Measurements from ENCODE around the gene CDC14A. TPM values are rescaled to one million over a fixed set of nuclear protein-coding genes. Genes with fewer than 3 reads are reported as not detected.

CDC14A gene
- total and polyA plus RNA-seq, 2 of the 8 experiments (the other 6 are each of a cell fraction or from before 2014, with no cell fraction given) = 3.2 to 8.9 TPM

DNA sequence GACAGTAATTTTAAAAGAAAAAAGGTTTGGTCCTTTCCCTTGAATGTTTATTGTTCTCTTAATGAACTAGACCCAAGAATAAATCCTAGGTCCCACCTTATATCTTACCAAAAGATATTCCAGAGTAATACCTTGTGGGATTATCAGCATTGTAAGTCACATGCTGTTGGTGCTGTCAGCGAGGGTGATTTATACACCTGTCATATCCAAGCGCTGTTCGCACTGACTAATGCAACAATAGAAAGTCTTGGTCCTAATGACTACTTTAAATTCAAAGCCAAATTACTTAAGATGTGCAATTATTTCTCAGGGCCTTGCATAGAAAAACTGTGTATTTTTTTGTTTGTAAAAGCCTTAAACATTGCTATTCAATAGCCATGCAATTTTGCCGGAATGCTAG is 192.5 kb downstream of the CDC14A start:
- H3K4me2 ChIP-seq (ENCODE audit: insufficient read depth in 1 of 2, low read depth in 2 of 2, low read length in 2 of 2) = no peak overlapping the region
- no peak overlapping the region for H2BK120ac ChIP-seq (replicated peaks; ENCODE audit: low read depth, low read length)
- no peak overlapping the region for H3K23ac ChIP-seq (ENCODE audit: insufficient read length)
- H3K23me2 ChIP-seq (ENCODE audit: low read depth, low read length) = peaks cover 3% of the 10 kb centered on the region; the same call in 1 of the 2 replicates
- peaks cover 12 to 17% (median 15%) of the 10 kb centered on the region in 4 experiments for H3K27me3 ChIP-seq (replicated peaks in 1 of 4; ENCODE audit: control insufficient read depth in 3 of 4, extremely low read depth in 1 of 4, insufficient read depth in 3 of 4, low read length in 3 of 4)
- H2BK5ac ChIP-seq (ENCODE audit: low read depth, low read length) = no peak overlapping the region
- no peak overlapping the region for H3K18ac ChIP-seq (ENCODE audit: extremely low read depth, low read length)
- ChIA-PET POLR2A (ENCODE audit: partially characterized antibody) (no interaction called here), CTCF (ENCODE audit: partially characterized antibody) (interaction anchor here (1.7 kb wide), 1 partner anchor 324 kb away, joined by 5 read pairs; no protein-coding TSS in a partner anchor)
- H2AFZ ChIP-seq (ENCODE audit: low read length) = no peak overlapping the region
- no peak overlapping the region for H3K27ac ChIP-seq (ENCODE audit: low read depth, low read length)
- H4K91ac ChIP-seq (replicated peaks; ENCODE audit: insufficient read length, low read length) = no peak overlapping the region
- H3K9ac ChIP-seq (replicated peaks in 1 of 4; ENCODE audit: extremely low read depth in 1 of 4, low read depth in 3 of 4, low read length in 3 of 4) = no peak overlapping the region
- no peak overlapping the region for H3K56ac ChIP-seq (replicated peaks; ENCODE audit: insufficient read length, low read depth, low read length)
- no peak overlapping the region for H4K8ac ChIP-seq (ENCODE audit: extremely low read depth, insufficient read depth, low read length)
- H2BK12ac ChIP-seq (ENCODE audit: low read depth, low read length) = no peak overlapping the region
- H3K4me1 ChIP-seq (replicated peaks in 1 of 4; ENCODE audit: control insufficient read depth in 3 of 4, insufficient read depth in 4 of 4, low read length in 3 of 4) = peaks cover 0 to 1% (median under 1%) of the 10 kb centered on the region in 4 experiments; a peak in 3 of 7 replicates
- no peak overlapping the region for H3K4ac ChIP-seq (replicated peaks; ENCODE audit: insufficient read length, low read depth, low read length)
- H3K14ac ChIP-seq (ENCODE audit: insufficient read length) = no peak overlapping the region
- H4K5ac ChIP-seq (ENCODE audit: insufficient read length, low read depth, low read length) = no peak overlapping the region
- no peaks in the 10 kb centered on the region for H3K79me2 ChIP-seq (ENCODE audit: control insufficient read depth in 1 of 2, insufficient read depth in 2 of 2, low read length in 2 of 2)
- no peak for TF ChIP-seq YY1 (IDR thresholded peaks at IDR 0.05; ENCODE audit: low read depth, low read length)
- TF ChIP-seq BACH1 (IDR thresholded peaks at IDR 0.05; ENCODE audit: low read length) = no peak
- no peak for TF ChIP-seq CEBPB (IDR thresholded peaks at IDR 0.05; ENCODE audit: low read depth, low read length)
- TF ChIP-seq RFX5 (IDR thresholded peaks at IDR 0.05; ENCODE audit: borderline replicate concordance, low read depth, low read length) = no peak
- TF ChIP-seq, protein P1, sequence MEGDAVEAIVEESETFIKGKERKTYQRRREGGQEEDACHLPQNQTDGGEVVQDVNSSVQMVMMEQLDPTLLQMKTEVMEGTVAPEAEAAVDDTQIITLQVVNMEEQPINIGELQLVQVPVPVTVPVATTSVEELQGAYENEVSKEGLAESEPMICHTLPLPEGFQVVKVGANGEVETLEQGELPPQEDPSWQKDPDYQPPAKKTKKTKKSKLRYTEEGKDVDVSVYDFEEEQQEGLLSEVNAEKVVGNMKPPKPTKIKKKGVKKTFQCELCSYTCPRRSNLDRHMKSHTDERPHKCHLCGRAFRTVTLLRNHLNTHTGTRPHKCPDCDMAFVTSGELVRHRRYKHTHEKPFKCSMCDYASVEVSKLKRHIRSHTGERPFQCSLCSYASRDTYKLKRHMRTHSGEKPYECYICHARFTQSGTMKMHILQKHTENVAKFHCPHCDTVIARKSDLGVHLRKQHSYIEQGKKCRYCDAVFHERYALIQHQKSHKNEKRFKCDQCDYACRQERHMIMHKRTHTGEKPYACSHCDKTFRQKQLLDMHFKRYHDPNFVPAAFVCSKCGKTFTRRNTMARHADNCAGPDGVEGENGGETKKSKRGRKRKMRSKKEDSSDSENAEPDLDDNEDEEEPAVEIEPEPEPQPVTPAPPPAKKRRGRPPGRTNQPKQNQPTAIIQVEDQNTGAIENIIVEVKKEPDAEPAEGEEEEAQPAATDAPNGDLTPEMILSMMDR (IDR thresholded peaks at IDR 0.05; ENCODE audit: control extremely low read depth in 1 of 3, insufficient read depth in 1 of 3, low read depth in 1 of 3, low read length in 3 of 3) = no peak
- DNase-seq (ENCODE audit: low read depth in 1 of 2, low spot score in 2 of 2) (no peak), FAIRE-seq (no peak)
- H3K36me3 ChIP-seq (ENCODE audit: control insufficient read depth in 2 of 4, insufficient read depth in 4 of 4, low read length in 3 of 4) = no peaks in the 10 kb centered on the region
- no peak overlapping the region for H2AK5ac ChIP-seq (ENCODE audit: low read depth, low read length)
- H3K4me3 ChIP-seq (ENCODE audit: extremely low read depth in 1 of 4, insufficient read depth in 2 of 4, low read depth in 3 of 4, low read length in 4 of 4) = no peak overlapping the region
- no peaks in the 10 kb centered on the region for H4K20me1 ChIP-seq (replicated peaks in 1 of 2; ENCODE audit: control insufficient read depth in 1 of 2, insufficient read depth in 2 of 2, low read length in 2 of 2)
- 91% methylated on average over 4 of the region's 4 CpGs; no CpG with 5 or more reads in 1 of the 2 experiments for WGBS, 2 experiments (ENCODE audit: extremely low coverage in 1 of 2, insufficient coverage in 1 of 2, insufficient read length in 1 of 2, insufficient replicate concordance in 2 of 2, low coverage in 1 of 2, low lambda C conversion rate in 2 of 2, missing lambda C conversion rate in 1 of 2)
- H2BK20ac ChIP-seq (ENCODE audit: low read length) = no peak overlapping the region
- no peaks in the 10 kb centered on the region for H3K79me1 ChIP-seq (ENCODE audit: low read depth, low read length)
- H2BK15ac ChIP-seq (ENCODE audit: low read length) = no peak overlapping the region
- H3K9me3 ChIP-seq (ENCODE audit: insufficient read depth in 2 of 2, low read depth in 1 of 2, low read length in 1 of 2) = peaks cover 3 to 4% of the 10 kb centered on the region in 2 experiments; a peak in 2 of 4 replicates

Measured in H1 (cell line).